Smooth muscle cell (in vitro differentiated cells): ENCODE data around the gene PCIF1. TPM values are rescaled to one million over a fixed set of nuclear protein-coding genes. Genes with fewer than 3 reads are reported as not detected.
"Not testable (repeated sequence)": the region's sequence is repeated elsewhere in the genome, so short reads cannot be mapped to it uniquely, and the experiment has no call there.

ENCODE experiments used
- DNase-seq: peaks from one replicate; lab custom pipeline; 2025; ENCODE audit not compliant: unreplicated experiment; lab: John Stamatoyannopoulos, UW
- H2AFZ ChIP-seq: fragments of 200-600 bp; sonication (generic); 2 replicates; pipeline ENCODE4 v1.6.0; 2016; ENCODE audit warnings: antibody characterized with exemption, low read depth, mild to moderate bottlenecking
- H3F3A ChIP-seq: fragments of 200-600 bp; sonication (generic); 2 replicates; pipeline ENCODE4 v1.6.0; 2017; ENCODE audit warnings: antibody characterized with exemption, low read depth
- H3K27ac ChIP-seq: fragments of 200-600 bp; sonication (generic); 2 replicates; pipeline ENCODE4 v1.5.1; 2016; ENCODE audit warnings: low read depth, mild to moderate bottlenecking
- H3K27me3 ChIP-seq: fragments of 200-600 bp; sonication (generic); 2 replicates; pipeline ENCODE4 v1.6.1; 2016; ENCODE audit warnings: low read depth, mild to moderate bottlenecking
- H3K36me3 ChIP-seq: fragments of 200-600 bp; sonication (generic); 2 replicates; pipeline ENCODE4 v1.5.1; 2016; ENCODE audit warnings: low read depth
- H3K4me1 ChIP-seq: fragments of 200-600 bp; sonication (generic); 2 replicates; pipeline ENCODE4 v1.5.1; 2016; ENCODE audit warnings: low read depth
- H3K4me2 ChIP-seq: fragments of 200-600 bp; sonication (generic); 2 replicates; pipeline ENCODE4 v1.6.0; 2016; ENCODE audit warnings: mild to moderate bottlenecking
- H3K4me3 ChIP-seq: fragments of 200-600 bp; sonication (generic); 2 replicates; pipeline ENCODE4 v1.5.1; 2016; ENCODE audit warnings: mild to moderate bottlenecking
- H3K79me2 ChIP-seq: fragments of 200-600 bp; sonication (generic); 2 replicates; pipeline ENCODE4 v1.6.0; 2016; ENCODE audit warnings: low read depth, mild to moderate bottlenecking
- H3K9ac ChIP-seq: fragments of 200-600 bp; sonication (generic); 2 replicates; pipeline ENCODE4 v1.6.0; 2016; ENCODE audit warnings: low read depth
- H3K9me3 ChIP-seq: fragments of 200-600 bp; sonication (generic); replicated peaks from 2 replicates; pipeline ENCODE4 v1.5.1; 2016; ENCODE audit warnings: low read depth
- H4K20me1 ChIP-seq: fragments of 200-600 bp; sonication (generic); 2 replicates; pipeline ENCODE4 v1.6.0; 2016; ENCODE audit warnings: low read depth
- CTCF ChIP-seq: fragments of 200-600 bp; sonication (generic); IDR thresholded peaks from 2 replicates; pipeline ENCODE4 v1.5.1; 2017; ENCODE audit warnings: borderline replicate concordance, mild to moderate bottlenecking, antibody characterized with exemption; ENCODE audit not compliant: insufficient read depth, poor library complexity, severe bottlenecking
- WGBS: methylation state at CpG from one replicate; pipeline ENCODE4 v1.1.7; 2016; ENCODE audit warnings: low lambda C conversion rate; 5-methylcytosine and 5-hydroxymethylcytosine counted together
- polyA plus RNA-seq: library from polyadenylated mRNA; unstranded; fragments of >200 nt; fragmentation: Nextera tagmentation; extraction: Ambion mirVana; gene quantifications from 2 replicates; pipeline ENCODE4 v1.2.1, GENCODE V29; 2016
- total RNA-seq: library from RNA; depleted of rRNA; stranded (reverse); fragments of >200 nt; gene quantifications from 2 replicates; pipeline ENCODE4 v1.2.3, GENCODE V29; 2014

PCIF1 gene
- total and polyA plus RNA-seq, 2 experiments from 2014 or later: 13.5 to 38.9 TPM

GRCh38 chr20:45994761-45995493, 60.4 kb downstream of the PCIF1 start:
- Histone ChIP-seq H3K36me3 (no peaks in the 10 kb centered on the region), H4K20me1 (no peaks in the 10 kb centered on the region), H3K79me2 (no peaks in the 10 kb centered on the region), H3K9ac (no peak overlapping the region), H3K4me3 (no peak overlapping the region), H3K27ac (no peak overlapping the region), H3F3A (no peaks in the 10 kb centered on the region), H3K4me2 (no peak overlapping the region), H3K27me3 (no peaks in the 10 kb centered on the region), H3K4me1 (no peaks in the 10 kb centered on the region), H3K9me3 (no peaks in the 10 kb centered on the region), H2AFZ (no peak overlapping the region)
- no peak for DNase-seq
- WGBS: 78% methylated on average over 9 of the region's 9 CpGs
- TF ChIP-seq CTCF: no peak

- not testable (repeated sequence) for H3K27me3 ChIP-seq, H3K4me2 ChIP-seq, H4K20me1 ChIP-seq, H3K9ac ChIP-seq, H3K79me2 ChIP-seq, DNase-seq, H3K36me3 ChIP-seq, H3K9me3 ChIP-seq, H3K27ac ChIP-seq, H3K4me1 ChIP-seq, H3K4me3 ChIP-seq, H2AFZ ChIP-seq, H3F3A ChIP-seq
- 90% methylated on average over 6 of the region's 6 CpGs for WGBS
Observed at GRCh38 chr20:45995495-45996097, 61.1 kb downstream of the PCIF1 start.

GRCh38 chr20:45997187-45997586, 62.7 kb downstream of the PCIF1 start:
- Histone ChIP-seq H3K4me2 (no peak overlapping the region), H3K9ac (no peak overlapping the region), H3K9me3 (no peaks in the 10 kb centered on the region), H3K27ac (no peak overlapping the region), H3K4me3 (no peak overlapping the region), H3K4me1 (no peaks in the 10 kb centered on the region), H4K20me1 (no peaks in the 10 kb centered on the region), H3F3A (no peaks in the 10 kb centered on the region), H3K36me3 (no peaks in the 10 kb centered on the region), H3K79me2 (no peaks in the 10 kb centered on the region), H3K27me3 (no peaks in the 10 kb centered on the region), H2AFZ (no peak overlapping the region)
- 47% methylated on average over 3 of the region's 3 CpGs for WGBS
- DNase-seq: no peak
- no peak for TF ChIP-seq CTCF

Other genes starting within 250 kb of the PCIF1 start
- gene WFDC13, start 232.6 kb upstream of the PCIF1 start, total RNA-seq: not detected in 2 replicates
- not detected in 2 replicates for gene WFDC13, start 232.6 kb upstream of the PCIF1 start, polyA plus RNA-seq
- not detected in 2 replicates for gene WFDC10B, start 229.7 kb upstream of the PCIF1 start, total RNA-seq
- 0.31 TPM in 1 of 2 replicates, not detected in the other for gene WFDC10B, start 229.7 kb upstream of the PCIF1 start, polyA plus RNA-seq
- not detected in 2 replicates for gene SPINT4, start 212.3 kb upstream of the PCIF1 start, total RNA-seq
- not detected in 2 replicates for gene SPINT4, start 212.3 kb upstream of the PCIF1 start, polyA plus RNA-seq
- not detected in 2 replicates for gene WFDC3, start 142.8 kb upstream of the PCIF1 start, total RNA-seq
- gene WFDC3, start 142.8 kb upstream of the PCIF1 start, polyA plus RNA-seq: 0.64 TPM in 1 of 2 replicates, not detected in the other
- 15.3 and 19.4 TPM in 2 replicates for gene DNTTIP1, start 142.7 kb upstream of the PCIF1 start, total RNA-seq
- 52.6 and 55.4 TPM in 2 replicates for gene DNTTIP1, start 142.7 kb upstream of the PCIF1 start, polyA plus RNA-seq
- 25.8 and 35.1 TPM in 2 replicates for gene UBE2C, start 122.0 kb upstream of the PCIF1 start, total RNA-seq
- 61.2 and 66.5 TPM in 2 replicates for gene UBE2C, start 122.0 kb upstream of the PCIF1 start, polyA plus RNA-seq
- 1.7 TPM in 1 of 2 replicates, not detected in the other for gene TNNC2, start 107.4 kb upstream of the PCIF1 start, total RNA-seq
- 0.78 and 1.2 TPM in 2 replicates for gene TNNC2, start 107.4 kb upstream of the PCIF1 start, polyA plus RNA-seq
- gene SNX21, start 100.9 kb upstream of the PCIF1 start, total RNA-seq: 10.9 and 14.7 TPM in 2 replicates
- 14.4 and 17.8 TPM in 2 replicates for gene SNX21, start 100.9 kb upstream of the PCIF1 start, polyA plus RNA-seq
- 30.2 and 31.9 TPM in 2 replicates for gene ACOT8, start 77.3 kb upstream of the PCIF1 start, total RNA-seq
- 32.6 and 43.8 TPM in 2 replicates for gene ACOT8, start 77.3 kb upstream of the PCIF1 start, polyA plus RNA-seq
- 4.9 and 6.5 TPM in 2 replicates for gene ZSWIM3, start 77.1 kb upstream of the PCIF1 start, total RNA-seq
- 1.4 and 2.1 TPM in 2 replicates for gene ZSWIM3, start 77.1 kb upstream of the PCIF1 start, polyA plus RNA-seq
- 10.5 and 12.2 TPM in 2 replicates for gene ZSWIM1, start 53.5 kb upstream of the PCIF1 start, total RNA-seq
- 5.7 and 6.7 TPM in 2 replicates for gene ZSWIM1, start 53.5 kb upstream of the PCIF1 start, polyA plus RNA-seq
- 0.54 and 1.2 TPM in 2 replicates for gene SPATA25, start 47.1 kb upstream of the PCIF1 start, total RNA-seq
- gene SPATA25, start 47.1 kb upstream of the PCIF1 start, polyA plus RNA-seq: 0.43 TPM in 1 of 2 replicates, not detected in the other
- 0.31 and 3.3 TPM in 2 replicates for gene NEURL2, start 43.5 kb upstream of the PCIF1 start, total RNA-seq
- gene NEURL2, start 43.5 kb upstream of the PCIF1 start, polyA plus RNA-seq: 3.7 and 4.7 TPM in 2 replicates
- gene CTSA, start 43.3 kb upstream of the PCIF1 start, total RNA-seq: 74.8 and 79.7 TPM in 2 replicates
- gene CTSA, start 43.3 kb upstream of the PCIF1 start, polyA plus RNA-seq: 132 and 138 TPM in 2 replicates
- 81.0 and 93.3 TPM in 2 replicates for gene PLTP, start 22.5 kb upstream of the PCIF1 start, total RNA-seq
- 197 and 262 TPM in 2 replicates for gene PLTP, start 22.5 kb upstream of the PCIF1 start, polyA plus RNA-seq
- gene ZNF335, start 37.5 kb downstream of the PCIF1 start, total RNA-seq: 11.2 and 11.6 TPM in 2 replicates
- gene ZNF335, start 37.5 kb downstream of the PCIF1 start, polyA plus RNA-seq: 14.2 and 20.7 TPM in 2 replicates
- 4.9 and 6.3 TPM in 2 replicates for gene MMP9, start 74.2 kb downstream of the PCIF1 start, total RNA-seq
- 5.9 and 27.2 TPM in 2 replicates for gene MMP9, start 74.2 kb downstream of the PCIF1 start, polyA plus RNA-seq
- 0.09 and 0.40 TPM in 2 replicates for gene SLC12A5, start 94.5 kb downstream of the PCIF1 start, total RNA-seq
- 1.2 and 1.3 TPM in 2 replicates for gene SLC12A5, start 94.5 kb downstream of the PCIF1 start, polyA plus RNA-seq
- 9.5 and 11.4 TPM in 2 replicates for gene NCOA5, start 155.3 kb downstream of the PCIF1 start, total RNA-seq
- 8.3 and 10.5 TPM in 2 replicates for gene NCOA5, start 155.3 kb downstream of the PCIF1 start, polyA plus RNA-seq
- gene CD40, start 183.6 kb downstream of the PCIF1 start, total RNA-seq: 13.8 and 14.5 TPM in 2 replicates
- 25.1 and 27.4 TPM in 2 replicates for gene CD40, start 183.6 kb downstream of the PCIF1 start, polyA plus RNA-seq